DMS114 treated with DMSO at 0.1 percent for 48 hours (cell line): ENCODE measurements around the gene FGD3.

Source experiments
- DNase-seq: peaks from one replicate; lab custom pipeline; 2025; ENCODE audit not compliant: unreplicated experiment; lab: John Stamatoyannopoulos, UW

Gene FGD3

GRCh38 chr9:93051680-93052089 lies 104.4 kb downstream of the FGD3 start:
- DNase-seq = no peak

GRCh38 chr9:93052791-93053540 lies 105.6 kb downstream of the FGD3 start:
- DNase-seq = no peak

GRCh38 chr9:93053781-93054331 lies 106.5 kb downstream of the FGD3 start:
- no peak for DNase-seq

GRCh38 chr9:93054758-93055704 lies 107.7 kb downstream of the FGD3 start:
- no peak for DNase-seq

GRCh38 chr9:93057042-93057702 lies 109.8 kb downstream of the FGD3 start:
- DNase-seq = no peak

- DNase-seq = no peak
These were observed 110.5 kb downstream of the FGD3 start for GRCh38 chr9:93057703-93058354.

- DNase-seq = no peak
These were observed 111.2 kb downstream of the FGD3 start, which contains the start of gene SUSD3 for GRCh38 chr9:93058355-93059010. TSS of gene SUSD3 (plus strand) at chr9:93058701. CDS start at chr9:93058743, 42 bp downstream.

GRCh38 chr9:93059011-93059714 lies 111.8 kb downstream of the FGD3 start:
- no peak for DNase-seq

GRCh38 chr9:93059715-93060578 lies 112.6 kb downstream of the FGD3 start:
- no peak for DNase-seq

- no peak for DNase-seq
These were observed 113.5 kb downstream of the FGD3 start for GRCh38 chr9:93060746-93061259.

- no peak for DNase-seq
These were observed 114.0 kb downstream of the FGD3 start for GRCh38 chr9:93061260-93061751.

- no peak for DNase-seq
These were observed 114.8 kb downstream of the FGD3 start for GRCh38 chr9:93061791-93062763.

GRCh38 chr9:93064392-93065134 lies 117.2 kb downstream of the FGD3 start:
- DNase-seq = no peak

- DNase-seq = no peak
These were observed 117.9 kb downstream of the FGD3 start for GRCh38 chr9:93065135-93065720.

GRCh38 chr9:93066978-93067603 lies 119.8 kb downstream of the FGD3 start:
- no peak for DNase-seq
